ENCODE results near the gene SHKBP1.

Gene SHKBP1

GRCh38 chr19:40614622-40615411, 38.1 kb downstream of the SHKBP1 start:
- Histone ChIP-seq H3K4me3 (ENCODE audit: low read depth in 1 of 2, low read length in 2 of 2) (peak overlapping the region; percentile 33 to 59), H3K4me1 (ENCODE audit: insufficient read depth, low read length) (no peaks in the 10 kb centered on the region), H3K9ac (ENCODE audit: low read length) (no peak overlapping the region), H3K27ac (ENCODE audit: low read depth, low read length) (peak overlapping the region; percentile 37), H3K9me3 (ENCODE audit: low read length) (no peaks in the 10 kb centered on the region), H3K27me3 (ENCODE audit: control insufficient read depth in 1 of 2, insufficient read depth in 2 of 2, low read length in 2 of 2) (peaks cover 15 to 37% of the 10 kb centered on the region in 2 donors), H3K36me3 (ENCODE audit: insufficient read depth, low read length) (peaks cover 12% of the 10 kb centered on the region)

- Histone ChIP-seq H3K27me3 (ENCODE audit: control insufficient read depth in 1 of 2, insufficient read depth in 2 of 2, low read length in 2 of 2) (peaks cover 15 to 27% of the 10 kb centered on the region in 2 donors), H3K4me1 (ENCODE audit: insufficient read depth, low read length) (no peaks in the 10 kb centered on the region), H3K36me3 (ENCODE audit: insufficient read depth, low read length) (peaks cover 17% of the 10 kb centered on the region), H3K9ac (ENCODE audit: low read length) (no peak overlapping the region), H3K9me3 (ENCODE audit: low read length) (no peaks in the 10 kb centered on the region), H3K27ac (ENCODE audit: low read depth, low read length) (no peak overlapping the region), H3K4me3 (ENCODE audit: low read depth in 1 of 2, low read length in 2 of 2) (no peak overlapping the region)
Observed at GRCh38 chr19:40616178-40616577, 39.5 kb downstream of the SHKBP1 start.

GRCh38 chr19:40616941-40617340, 40.3 kb downstream of the SHKBP1 start:
- Histone ChIP-seq H3K4me1 (ENCODE audit: insufficient read depth, low read length) (no peaks in the 10 kb centered on the region), H3K36me3 (ENCODE audit: insufficient read depth, low read length) (peaks cover 20% of the 10 kb centered on the region), H3K4me3 (ENCODE audit: low read depth in 1 of 2, low read length in 2 of 2) (no peak overlapping the region), H3K9me3 (ENCODE audit: low read length) (no peaks in the 10 kb centered on the region), H3K27me3 (ENCODE audit: control insufficient read depth in 1 of 2, insufficient read depth in 2 of 2, low read length in 2 of 2) (peaks cover 15 to 27% of the 10 kb centered on the region in 2 donors), H3K27ac (ENCODE audit: low read depth, low read length) (no peak overlapping the region), H3K9ac (ENCODE audit: low read length) (no peak overlapping the region)

GRCh38 chr19:40617961-40618360, 41.3 kb downstream of the SHKBP1 start:
- no peak overlapping the region for H3K9ac ChIP-seq (ENCODE audit: low read length)
- peaks cover 15 to 27% of the 10 kb centered on the region in 2 donors for H3K27me3 ChIP-seq (ENCODE audit: control insufficient read depth in 1 of 2, insufficient read depth in 2 of 2, low read length in 2 of 2)
- H3K36me3 ChIP-seq (ENCODE audit: insufficient read depth, low read length) = peaks cover 20% of the 10 kb centered on the region
- H3K27ac ChIP-seq (ENCODE audit: low read depth, low read length) = no peak overlapping the region
- H3K9me3 ChIP-seq (ENCODE audit: low read length) = no peaks in the 10 kb centered on the region
- H3K4me1 ChIP-seq (ENCODE audit: insufficient read depth, low read length) = no peaks in the 10 kb centered on the region
- no peak overlapping the region for H3K4me3 ChIP-seq (ENCODE audit: low read depth in 1 of 2, low read length in 2 of 2)

GRCh38 chr19:40619333-40620160, 42.9 kb downstream of the SHKBP1 start:
- no peaks in the 10 kb centered on the region for H3K9me3 ChIP-seq (ENCODE audit: low read length)
- H3K4me1 ChIP-seq (ENCODE audit: insufficient read depth, low read length) = no peaks in the 10 kb centered on the region
- H3K27ac ChIP-seq (ENCODE audit: low read depth, low read length) = no peak overlapping the region
- peaks cover 20% of the 10 kb centered on the region for H3K36me3 ChIP-seq (ENCODE audit: insufficient read depth, low read length)
- H3K4me3 ChIP-seq (ENCODE audit: low read depth in 1 of 2, low read length in 2 of 2) = no peak overlapping the region
- peaks cover 6 to 12% of the 10 kb centered on the region in 2 donors for H3K27me3 ChIP-seq (ENCODE audit: control insufficient read depth in 1 of 2, insufficient read depth in 2 of 2, low read length in 2 of 2)
- no peak overlapping the region for H3K9ac ChIP-seq (ENCODE audit: low read length)

GRCh38 chr19:40620161-40620485, 43.5 kb downstream of the SHKBP1 start:
- Histone ChIP-seq H3K9ac (ENCODE audit: low read length) (no peak overlapping the region), H3K4me3 (ENCODE audit: low read depth in 1 of 2, low read length in 2 of 2) (no peak overlapping the region), H3K36me3 (ENCODE audit: insufficient read depth, low read length) (peaks cover 20% of the 10 kb centered on the region), H3K27me3 (ENCODE audit: control insufficient read depth in 1 of 2, insufficient read depth in 2 of 2, low read length in 2 of 2) (peaks cover under 1 to 6% of the 10 kb centered on the region in 2 donors), H3K27ac (ENCODE audit: low read depth, low read length) (no peak overlapping the region), H3K4me1 (ENCODE audit: insufficient read depth, low read length) (no peaks in the 10 kb centered on the region), H3K9me3 (ENCODE audit: low read length) (no peaks in the 10 kb centered on the region)

- Histone ChIP-seq H3K9me3 (ENCODE audit: low read length) (no peaks in the 10 kb centered on the region), H3K27me3 (ENCODE audit: control insufficient read depth in 1 of 2, insufficient read depth in 2 of 2, low read length in 2 of 2) (no peaks in the 10 kb centered on the region), H3K4me1 (ENCODE audit: insufficient read depth, low read length) (no peaks in the 10 kb centered on the region), H3K4me3 (ENCODE audit: low read depth in 1 of 2, low read length in 2 of 2) (no peak overlapping the region), H3K27ac (ENCODE audit: low read depth, low read length) (no peak overlapping the region), H3K9ac (ENCODE audit: low read length) (no peak overlapping the region), H3K36me3 (ENCODE audit: insufficient read depth, low read length) (peaks cover 29% of the 10 kb centered on the region)
Observed at GRCh38 chr19:40621283-40621682, 44.6 kb downstream of the SHKBP1 start.

GRCh38 chr19:40621966-40622772, 45.5 kb downstream of the SHKBP1 start:
- Histone ChIP-seq H3K9ac (ENCODE audit: low read length) (no peak overlapping the region), H3K9me3 (ENCODE audit: low read length) (no peaks in the 10 kb centered on the region), H3K27me3 (ENCODE audit: control insufficient read depth in 1 of 2, insufficient read depth in 2 of 2, low read length in 2 of 2) (no peaks in the 10 kb centered on the region), H3K4me3 (ENCODE audit: low read depth in 1 of 2, low read length in 2 of 2) (no peak overlapping the region), H3K36me3 (ENCODE audit: insufficient read depth, low read length) (peaks cover 29% of the 10 kb centered on the region), H3K27ac (ENCODE audit: low read depth, low read length) (no peak overlapping the region), H3K4me1 (ENCODE audit: insufficient read depth, low read length) (no peaks in the 10 kb centered on the region)

- H3K27ac ChIP-seq (ENCODE audit: low read depth, low read length) = no peak overlapping the region
- no peaks in the 10 kb centered on the region for H3K4me1 ChIP-seq (ENCODE audit: insufficient read depth, low read length)
- no peaks in the 10 kb centered on the region for H3K27me3 ChIP-seq (ENCODE audit: control insufficient read depth in 1 of 2, insufficient read depth in 2 of 2, low read length in 2 of 2)
- no peak overlapping the region for H3K4me3 ChIP-seq (ENCODE audit: low read depth in 1 of 2, low read length in 2 of 2)
- H3K36me3 ChIP-seq (ENCODE audit: insufficient read depth, low read length) = peaks cover 29% of the 10 kb centered on the region
- no peak overlapping the region for H3K9ac ChIP-seq (ENCODE audit: low read length)
- no peaks in the 10 kb centered on the region for H3K9me3 ChIP-seq (ENCODE audit: low read length)
Observed at GRCh38 chr19:40622773-40623075, 46.1 kb downstream of the SHKBP1 start.

GRCh38 chr19:40623403-40624251, 47.0 kb downstream of the SHKBP1 start:
- Histone ChIP-seq H3K36me3 (ENCODE audit: insufficient read depth, low read length) (peaks cover 29% of the 10 kb centered on the region), H3K9ac (ENCODE audit: low read length) (no peak overlapping the region), H3K4me1 (ENCODE audit: insufficient read depth, low read length) (no peaks in the 10 kb centered on the region), H3K27ac (ENCODE audit: low read depth, low read length) (no peak overlapping the region), H3K27me3 (ENCODE audit: control insufficient read depth in 1 of 2, insufficient read depth in 2 of 2, low read length in 2 of 2) (no peaks in the 10 kb centered on the region), H3K4me3 (ENCODE audit: low read depth in 1 of 2, low read length in 2 of 2) (no peak overlapping the region), H3K9me3 (ENCODE audit: low read length) (no peaks in the 10 kb centered on the region)

All from muscle layer of colon (tissue), 2 donors.